ENCODE measurements around the gene MAL. TPM values are rescaled to one million over a fixed set of nuclear protein-coding genes. Genes with fewer than 3 reads are reported as not detected.

Gene MAL
- total and polyA plus RNA-seq, 2 experiments from 2014 or later: 0.24 to 0.31 TPM

- TF ChIP-seq ZNF462 (CRISPR knock-in tag; IDR thresholded peaks at IDR 0.05) (no peak), CTCF (conservative IDR thresholded peaks at IDR 0.05; ENCODE audit: low read depth in 2 of 2) (no peak), REST (IDR thresholded peaks at IDR 0.05; ENCODE audit: unreplicated experiment) (no peak), NANOG (IDR thresholded peaks at IDR 0.05; ENCODE audit: borderline replicate concordance) (no peak)
Measured at GRCh38 chr2:94985636-94986035, 39.9 kb upstream of the MAL start (continued).
